ENCODE data around the gene MYLK.

Gene MYLK

DNA sequence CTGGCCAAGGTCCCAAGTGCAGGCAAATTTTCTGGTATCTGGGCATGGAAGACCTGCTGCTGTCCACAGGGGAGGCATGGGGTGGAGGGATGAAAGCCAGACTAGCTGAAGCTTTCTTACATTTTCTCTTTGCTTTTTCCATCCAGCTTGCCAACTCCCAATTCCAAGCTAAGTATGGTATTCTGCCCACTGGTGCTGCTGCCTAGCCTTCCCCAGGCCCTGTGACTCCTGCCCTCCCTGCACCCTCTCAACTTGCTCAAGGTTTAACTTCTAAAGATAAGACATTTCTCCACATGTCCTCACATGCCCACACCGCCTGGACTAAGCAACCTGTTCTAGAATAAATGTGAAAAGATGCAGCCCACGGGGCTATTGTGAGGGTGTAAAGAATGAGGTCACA lies 239.8 kb downstream of the MYLK start:
- DNase-seq (ENCODE audit: low read depth): no peak

- no peak for DNase-seq (ENCODE audit: low read depth)
Measured at GRCh38 chr3:123642957-123643330, 241.2 kb downstream of the MYLK start.

- DNase-seq (ENCODE audit: low read depth): peak; percentile 30
Measured at GRCh38 chr3:123642182-123642956, 241.8 kb downstream of the MYLK start.

DNA sequence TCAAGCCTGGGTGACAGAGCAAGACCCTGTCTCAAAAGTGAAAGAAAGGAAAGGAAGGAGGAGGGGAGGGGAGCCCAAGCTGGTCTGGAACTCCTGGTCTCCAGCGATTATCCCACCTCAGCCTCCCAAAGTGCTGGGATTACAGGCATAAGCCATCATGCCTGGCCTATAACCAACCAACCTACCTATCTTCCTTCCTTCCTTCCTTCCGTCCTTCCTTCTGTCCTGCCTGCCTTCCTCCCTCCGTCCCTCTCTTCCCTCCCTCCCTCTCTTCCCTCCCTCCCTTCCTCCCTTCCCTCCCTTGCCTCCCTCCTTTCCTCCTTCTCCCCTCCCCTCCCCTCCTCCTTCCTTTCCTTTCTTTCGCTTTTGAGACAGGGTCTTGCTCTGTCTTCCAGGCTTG lies 242.6 kb downstream of the MYLK start:
- DNase-seq (ENCODE audit: low read depth): no peak

GRCh38 chr3:123640740-123641462 lies 243.2 kb downstream of the MYLK start:
- no peak for DNase-seq (ENCODE audit: low read depth)

GRCh38 chr3:123640311-123640710 lies 243.8 kb downstream of the MYLK start:
- no peak for DNase-seq (ENCODE audit: low read depth)

- no peak for DNase-seq (ENCODE audit: low read depth)
Measured at GRCh38 chr3:123638936-123639689, 245.0 kb downstream of the MYLK start.

DNA sequence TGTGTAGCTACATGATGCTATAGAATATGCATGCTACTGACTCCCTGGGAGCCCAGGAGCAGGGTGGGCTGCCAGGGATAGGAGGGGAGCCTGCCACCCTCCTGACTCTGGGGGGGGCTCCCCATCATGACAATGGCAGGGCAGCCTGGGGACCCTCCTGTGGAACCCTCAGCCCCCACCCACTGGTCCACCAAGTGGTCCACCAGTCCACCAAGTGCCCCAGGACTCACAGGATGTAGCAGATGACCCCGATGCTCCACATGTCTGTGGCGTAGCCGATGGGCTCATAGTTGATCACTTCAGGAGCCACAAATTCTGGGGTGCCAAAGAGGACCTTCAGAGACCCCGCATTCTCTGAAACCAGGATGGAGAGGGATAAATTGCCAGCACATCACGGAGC lies 246.3 kb downstream of the MYLK start:
- DNase-seq (ENCODE audit: low read depth): no peak

DNA sequence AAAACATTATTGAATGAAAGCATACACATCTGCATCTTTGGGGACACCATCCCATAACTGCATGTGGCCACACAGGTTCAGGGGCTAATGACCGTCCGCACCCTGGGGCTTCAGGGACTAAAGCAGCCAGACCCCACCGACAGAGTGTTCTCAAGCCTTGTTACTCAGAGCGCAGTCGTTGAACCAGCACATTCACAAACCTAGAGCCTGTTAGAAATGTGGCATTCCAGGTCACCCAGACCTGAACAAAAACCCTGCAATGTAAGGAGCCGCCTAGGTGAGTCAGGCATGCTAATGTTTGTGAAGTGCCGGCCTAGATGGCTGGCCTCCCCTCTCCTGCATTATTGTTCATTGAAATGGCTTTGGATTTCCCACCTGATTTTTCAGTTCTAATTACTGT lies 247.0 kb downstream of the MYLK start:
- DNase-seq (ENCODE audit: low read depth): no peak

DNA sequence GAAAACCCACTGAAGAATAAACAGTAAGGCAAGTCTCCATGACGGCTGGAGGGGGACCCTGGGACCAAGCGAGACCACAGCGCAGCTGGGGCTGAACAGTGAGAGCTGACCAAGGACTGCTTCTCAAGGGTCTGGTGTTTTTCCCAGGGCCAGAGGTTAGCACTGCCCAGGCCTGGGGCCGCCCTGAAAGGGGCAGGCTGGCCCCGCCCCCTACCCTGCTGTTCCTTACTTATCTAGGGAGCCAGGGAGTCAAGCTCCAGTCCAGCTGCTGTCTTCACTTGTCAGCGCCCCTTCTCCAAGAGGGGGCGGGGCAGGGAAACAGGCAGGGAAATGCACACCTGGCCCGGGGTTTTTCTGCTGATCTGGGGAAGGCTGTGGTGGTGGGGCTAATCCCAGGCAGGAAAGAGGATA lies 247.7 kb downstream of the MYLK start:
- no peak for DNase-seq (ENCODE audit: low read depth)

GRCh38 chr3:123635717-123636116 lies 248.4 kb downstream of the MYLK start:
- no peak for DNase-seq (ENCODE audit: low read depth)

DNA sequence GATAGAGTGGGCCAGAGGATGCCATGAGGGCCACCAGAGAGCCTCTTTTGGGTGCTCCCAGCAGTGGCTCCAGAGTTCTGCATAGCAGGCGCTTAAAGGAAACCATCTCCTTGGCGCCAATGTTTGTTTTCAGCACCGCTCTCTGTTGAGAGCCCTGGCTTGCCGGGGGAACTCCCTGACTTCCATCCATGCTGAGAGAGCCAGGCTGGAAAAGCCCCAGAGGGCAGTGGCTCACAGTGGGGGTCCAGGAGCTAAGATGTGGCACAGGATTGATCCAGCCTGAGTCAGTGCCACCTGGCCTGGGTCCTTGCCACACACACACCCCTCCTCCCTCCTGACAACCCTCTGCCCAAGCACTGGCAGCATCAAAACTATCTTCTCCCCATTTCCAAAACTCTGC lies 248.9 kb downstream of the MYLK start:
- DNase-seq (ENCODE audit: low read depth): no peak

- no peak for DNase-seq (ENCODE audit: low read depth)
Measured at GRCh38 chr3:123634149-123635051, 249.7 kb downstream of the MYLK start.

DNA sequence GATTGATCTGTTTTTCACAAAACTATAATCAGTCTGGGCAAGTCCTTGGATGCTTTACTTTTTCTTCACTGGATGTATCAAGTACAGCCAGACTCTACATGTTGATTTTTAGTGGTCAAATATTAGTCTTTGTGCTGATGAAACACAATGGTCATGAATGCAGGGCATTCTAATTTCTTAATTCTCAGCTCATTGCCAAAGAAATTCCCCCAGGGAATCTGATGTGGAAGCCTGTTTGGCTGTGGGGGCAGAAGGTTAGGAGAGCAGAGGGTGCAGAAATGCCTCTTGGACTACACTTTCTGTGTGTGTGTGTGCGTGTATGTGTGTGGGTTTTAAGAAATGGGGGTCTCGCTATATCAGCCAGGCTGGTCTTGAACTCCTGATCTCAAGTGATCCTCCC lies 250.6 kb downstream of the MYLK start:
- no peak for DNase-seq (ENCODE audit: low read depth)

DNA sequence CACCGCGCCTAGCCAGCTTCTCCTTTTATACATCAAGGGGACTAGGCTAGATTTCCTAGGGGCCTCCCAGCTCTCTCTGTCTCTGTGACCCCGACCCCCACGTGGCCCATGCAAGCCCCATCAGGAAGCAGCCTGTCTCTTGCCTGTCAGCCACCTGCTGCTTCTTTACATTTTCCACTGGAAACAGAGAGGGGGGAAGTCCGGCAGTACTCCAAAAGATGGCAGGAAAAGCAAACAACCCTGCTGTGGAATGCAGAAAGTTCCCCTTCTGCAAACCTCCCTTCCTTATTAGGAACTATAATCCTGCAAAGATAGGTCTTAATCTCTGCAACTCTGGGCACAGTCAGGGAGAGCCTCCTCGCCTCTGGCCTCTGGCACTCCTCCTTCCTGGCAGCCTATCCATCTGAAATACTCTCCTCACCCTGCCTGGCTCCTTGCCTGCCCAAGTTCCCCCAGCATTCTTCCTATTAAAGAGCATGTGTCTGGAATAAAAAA lies 251.9 kb downstream of the MYLK start:
- DNase-seq (ENCODE audit: low read depth): no peak

DNA sequence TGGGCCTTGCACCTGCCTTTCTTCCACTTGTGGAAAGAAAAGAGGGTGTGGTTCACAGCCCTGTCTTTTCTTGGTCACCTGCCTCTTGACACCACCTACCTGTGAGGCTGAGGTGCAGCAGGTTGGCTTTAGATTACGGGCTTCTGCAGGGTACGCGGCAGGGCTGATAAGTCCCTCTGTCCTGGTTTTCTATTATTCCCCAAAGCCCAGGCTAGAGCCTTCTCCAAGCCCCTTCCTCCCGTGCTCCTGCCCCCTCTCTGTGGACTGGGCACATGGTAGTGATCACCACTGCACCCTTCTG lies 254.4 kb downstream of the MYLK start:
- no peak for DNase-seq (ENCODE audit: low read depth)

DNA sequence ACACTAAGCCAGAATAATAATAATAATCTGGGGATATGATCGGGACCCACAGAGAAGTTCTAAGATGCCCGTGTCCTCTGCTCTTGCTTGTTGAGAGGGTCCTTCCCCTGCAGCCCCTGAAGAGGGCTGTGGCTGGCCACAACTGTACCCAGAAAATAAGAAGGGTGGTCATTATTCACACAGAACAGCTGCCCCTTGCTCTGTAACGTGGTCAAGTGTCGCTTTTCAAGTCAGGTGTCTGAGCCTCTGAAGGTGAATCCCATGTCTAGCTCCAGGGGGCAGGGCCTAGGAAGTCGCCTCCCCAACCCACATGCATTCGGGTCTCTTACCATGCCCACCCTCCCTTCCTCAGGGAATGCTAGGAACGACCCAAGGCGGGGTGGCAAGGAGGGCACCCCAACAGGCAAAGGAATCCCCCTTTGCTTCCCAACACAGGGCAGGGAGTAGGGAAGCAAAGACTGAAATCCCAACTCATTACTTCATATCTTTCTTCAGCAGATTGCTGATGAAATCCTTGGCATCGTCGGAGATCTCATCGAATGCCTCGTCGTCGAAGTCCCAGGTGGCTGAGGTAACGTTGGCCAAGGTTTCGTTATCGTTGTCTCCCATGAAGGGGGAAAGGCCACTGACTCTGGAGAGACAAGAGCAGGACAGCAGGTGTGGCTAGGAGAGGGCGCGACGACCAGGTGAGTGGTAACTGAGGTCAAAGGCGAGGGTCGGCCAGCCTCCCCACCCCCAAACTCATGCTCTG lies 255.0 kb downstream of the MYLK start:
- no peak for DNase-seq (ENCODE audit: low read depth)

DNA sequence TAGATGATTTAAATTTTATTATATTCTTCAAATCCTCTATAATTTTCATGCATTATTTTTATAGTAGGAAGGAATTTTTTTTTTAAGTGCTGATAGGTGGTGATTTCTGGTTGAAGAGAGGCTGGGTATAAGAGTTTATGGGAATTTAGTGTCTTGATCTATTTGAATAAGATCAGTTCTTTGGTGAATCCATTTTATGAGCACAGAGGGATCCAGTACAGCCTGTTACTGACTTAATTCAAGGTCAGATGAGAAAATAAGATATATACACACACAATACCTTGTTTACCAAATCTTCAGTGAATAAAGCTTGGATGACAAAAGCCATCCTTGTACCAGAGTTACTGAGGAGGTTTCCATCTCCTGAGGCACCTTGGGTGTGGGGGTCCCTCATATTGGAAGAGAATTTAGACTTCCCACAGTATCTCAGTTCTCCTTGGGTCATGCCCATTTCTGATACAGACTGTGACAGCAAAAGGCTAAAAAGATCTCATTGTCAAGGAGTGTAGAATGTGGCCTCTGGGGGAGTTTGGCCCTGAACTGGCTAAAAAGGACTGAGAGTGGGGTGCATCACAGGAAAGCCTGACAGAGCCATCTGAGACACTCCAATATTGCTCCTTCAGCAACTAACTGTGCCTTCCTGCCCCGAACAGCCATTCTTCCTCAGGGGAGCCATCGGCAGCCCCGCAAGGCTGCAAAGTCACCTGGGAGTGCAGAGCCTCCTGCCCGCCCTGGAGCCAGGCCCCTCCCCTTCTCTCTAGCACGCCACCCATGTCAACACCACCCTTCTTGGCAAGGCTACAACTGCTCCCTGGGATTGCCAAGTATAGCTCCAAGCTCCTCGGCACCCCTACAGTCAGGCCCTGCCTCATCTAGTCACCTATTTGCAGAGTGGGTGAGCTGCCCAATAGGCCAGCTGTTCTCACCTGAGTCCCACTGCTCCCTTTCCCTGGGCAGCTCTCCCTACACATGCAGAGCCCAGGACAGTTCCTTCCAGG lies 256.2 kb downstream of the MYLK start:
- DNase-seq (ENCODE audit: low read depth): no peak

DNA sequence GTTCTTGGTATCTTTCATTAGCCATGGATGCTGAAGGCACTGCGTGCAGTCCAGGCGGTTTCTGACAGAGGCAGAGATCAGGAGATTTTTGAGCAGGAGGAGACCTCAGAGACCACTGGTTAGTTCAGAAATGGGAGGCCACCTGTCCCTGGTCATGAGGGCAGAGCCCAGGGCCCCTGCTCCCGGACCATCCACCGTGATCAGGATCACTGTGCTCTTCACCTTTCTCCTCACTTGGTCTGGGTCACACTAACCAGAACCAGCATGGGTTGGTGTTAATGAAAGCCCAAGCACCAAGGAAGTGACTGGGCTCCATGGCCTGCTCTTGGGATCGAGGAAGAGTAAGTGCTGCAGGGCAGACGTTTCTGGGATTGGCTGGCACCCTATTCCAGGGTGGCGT lies 257.3 kb downstream of the MYLK start:
- DNase-seq (ENCODE audit: low read depth): no peak

DNA sequence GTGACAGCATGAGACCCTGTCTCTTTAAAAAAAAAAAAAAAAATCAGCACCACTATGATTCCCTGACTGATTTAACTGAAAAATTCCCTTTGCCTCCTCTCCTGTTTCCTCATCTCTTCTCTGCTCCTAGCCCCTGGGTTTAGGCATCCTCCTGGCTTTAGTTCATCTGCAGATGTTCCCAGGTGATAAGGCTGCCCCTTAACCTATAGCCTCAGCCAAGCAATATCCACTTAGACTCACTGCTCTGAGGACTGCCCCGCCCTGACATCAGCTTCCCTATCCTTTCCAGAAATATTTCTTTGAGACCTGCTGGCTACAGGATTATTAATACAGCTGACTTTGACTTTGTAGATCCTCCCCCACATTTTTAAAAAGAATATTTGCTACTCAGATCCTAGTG lies 259.8 kb downstream of the MYLK start:
- no peak for DNase-seq (ENCODE audit: low read depth)

Data from activated T-cell treated with anti-CD3 and anti-CD28 coated beads for 1 hour (primary cell).